Measurements from ENCODE around the gene MET.
A peak's percentile ranks its signal among the peaks of the same experiment; 100 is the strongest.

Gene MET

GRCh38 chr7:116806046-116806944 is 134.3 kb downstream of the MET start:
- Histone ChIP-seq H2AFZ (ENCODE audit: low read depth) (no peak overlapping the region), H3K4me2 (no peak overlapping the region), H3K27me3 (ENCODE audit: insufficient read depth, low read depth) (no peaks in the 10 kb centered on the region), H3K36me3 (ENCODE audit: insufficient read depth) (no peaks in the 10 kb centered on the region), H3K4me3 (IDR thresholded peaks at IDR 0.05; ENCODE audit: insufficient read depth, low read depth, low read length) (no peak overlapping the region), H3K27ac (no peak overlapping the region), H4K20me1 (ENCODE audit: insufficient read depth) (no peaks in the 10 kb centered on the region), H3K4me1 (ENCODE audit: low read depth, poor library complexity, severe bottlenecking) (peaks cover 9% of the 10 kb centered on the region), H3K9ac (no peak overlapping the region), H3K79me2 (ENCODE audit: insufficient read depth, low read depth) (no peaks in the 10 kb centered on the region)
- no peak for TF ChIP-seq CTCF (conservative IDR thresholded peaks at IDR 0.05; ENCODE audit: low read depth, low read length)

GRCh38 chr7:116807011-116807560 is 135.1 kb downstream of the MET start:
- Histone ChIP-seq H3K4me1 (ENCODE audit: low read depth, poor library complexity, severe bottlenecking) (peaks cover 9% of the 10 kb centered on the region), H3K4me2 (no peak overlapping the region), H3K79me2 (ENCODE audit: insufficient read depth, low read depth) (no peaks in the 10 kb centered on the region), H3K4me3 (IDR thresholded peaks at IDR 0.05; ENCODE audit: insufficient read depth, low read depth, low read length) (no peak overlapping the region), H3K36me3 (ENCODE audit: insufficient read depth) (no peaks in the 10 kb centered on the region), H2AFZ (ENCODE audit: low read depth) (no peak overlapping the region), H3K27me3 (ENCODE audit: insufficient read depth, low read depth) (no peaks in the 10 kb centered on the region), H3K27ac (no peak overlapping the region), H3K9ac (no peak overlapping the region), H4K20me1 (ENCODE audit: insufficient read depth) (no peaks in the 10 kb centered on the region)
- TF ChIP-seq CTCF (conservative IDR thresholded peaks at IDR 0.05; ENCODE audit: low read depth, low read length), result no peak

- H3K4me2 ChIP-seq, result no peak overlapping the region
- no peak overlapping the region for H3K27ac ChIP-seq
- H4K20me1 ChIP-seq (ENCODE audit: insufficient read depth), result no peaks in the 10 kb centered on the region
- H3K27me3 ChIP-seq (ENCODE audit: insufficient read depth, low read depth), result no peaks in the 10 kb centered on the region
- H3K36me3 ChIP-seq (ENCODE audit: insufficient read depth), result no peaks in the 10 kb centered on the region
- H3K4me3 ChIP-seq (IDR thresholded peaks at IDR 0.05; ENCODE audit: insufficient read depth, low read depth, low read length), result no peak overlapping the region
- H2AFZ ChIP-seq (ENCODE audit: low read depth), result no peak overlapping the region
- H3K79me2 ChIP-seq (ENCODE audit: insufficient read depth, low read depth), result no peaks in the 10 kb centered on the region
- peak; percentile 89 for TF ChIP-seq CTCF (conservative IDR thresholded peaks at IDR 0.05; ENCODE audit: low read depth, low read length)
- H3K4me1 ChIP-seq (ENCODE audit: low read depth, poor library complexity, severe bottlenecking), result no peaks in the 10 kb centered on the region
- no peak overlapping the region for H3K9ac ChIP-seq
Observed at GRCh38 chr7:116809636-116810266, 137.8 kb downstream of the MET start.

- Histone ChIP-seq H2AFZ (ENCODE audit: low read depth) (no peak overlapping the region), H3K4me1 (ENCODE audit: low read depth, poor library complexity, severe bottlenecking) (no peaks in the 10 kb centered on the region), H3K9ac (no peak overlapping the region), H3K79me2 (ENCODE audit: insufficient read depth, low read depth) (no peaks in the 10 kb centered on the region), H3K27me3 (ENCODE audit: insufficient read depth, low read depth) (no peaks in the 10 kb centered on the region), H3K36me3 (ENCODE audit: insufficient read depth) (no peaks in the 10 kb centered on the region), H3K27ac (no peak overlapping the region), H4K20me1 (ENCODE audit: insufficient read depth) (no peaks in the 10 kb centered on the region), H3K4me2 (no peak overlapping the region), H3K4me3 (IDR thresholded peaks at IDR 0.05; ENCODE audit: insufficient read depth, low read depth, low read length) (no peak overlapping the region)
- TF ChIP-seq CTCF (conservative IDR thresholded peaks at IDR 0.05; ENCODE audit: low read depth, low read length), result no peak
Observed at GRCh38 chr7:116810267-116811116, 138.5 kb downstream of the MET start.

Data from KMS-11 (cell line).